Loucy (cell line): ENCODE data around the gene NTN1.

Experiments used
- H2AFZ ChIP-seq: fragments of 200-600 bp; sonication (generic); 2 replicates; pipeline ENCODE4 v1.6.0; 2016; ENCODE audit warnings: antibody characterized with exemption, mild to moderate bottlenecking, low read length, moderate library complexity
- H3F3A ChIP-seq: fragments of 200-600 bp; 2 replicates; pipeline ENCODE4 v1.6.0; 2016; ENCODE audit warnings: antibody characterized with exemption, low read depth, mild to moderate bottlenecking
- H3K27me3 ChIP-seq: fragments of 200-600 bp; sonication (generic); 2 replicates; pipeline ENCODE4 v1.6.1; 2014; ENCODE audit warnings: low read length, mild to moderate bottlenecking; ENCODE audit not compliant: insufficient read depth, poor library complexity, severe bottlenecking
- H3K36me3 ChIP-seq: fragments of 200-600 bp; sonication (generic); 2 replicates; pipeline ENCODE4 v1.6.1; 2016; ENCODE audit warnings: low read length; ENCODE audit not compliant: insufficient read depth
- H3K4me1 ChIP-seq: fragments of 200-600 bp; sonication (generic); 2 replicates; pipeline ENCODE4 v1.5.1; 2014; ENCODE audit warnings: low read length, mild to moderate bottlenecking; ENCODE audit not compliant: insufficient read depth, poor library complexity, severe bottlenecking
- H3K4me2 ChIP-seq: fragments of 200-600 bp; sonication (generic); 2 replicates; pipeline ENCODE4 v1.6.0; 2014; ENCODE audit warnings: antibody characterized with exemption, low read length, low read depth, mild to moderate bottlenecking; ENCODE audit not compliant: poor library complexity, severe bottlenecking
- H3K4me3 ChIP-seq: fragments of 200-600 bp; sonication (generic); 2 replicates; pipeline ENCODE4 v1.5.1; 2014; ENCODE audit warnings: low read length, mild to moderate bottlenecking, mixed read lengths; ENCODE audit not compliant: poor library complexity, severe bottlenecking
- H3K79me2 ChIP-seq: fragments of 200-600 bp; sonication (generic); 2 replicates; pipeline ENCODE4 v1.6.1; 2014; ENCODE audit warnings: low read length; ENCODE audit not compliant: insufficient read depth
- H3K9ac ChIP-seq: fragments of 200-600 bp; sonication (generic); 2 replicates; pipeline ENCODE4 v1.6.0; 2014; ENCODE audit warnings: mild to moderate bottlenecking, low read depth, low read length, moderate library complexity; ENCODE audit not compliant: poor library complexity, severe bottlenecking
- H3K9me2 ChIP-seq: fragments of 200-600 bp; sonication (generic); replicated peaks from 2 replicates; pipeline ENCODE4 v1.6.1; 2016; ENCODE audit warnings: low read depth, low read length, mixed read lengths
- H3K9me3 ChIP-seq: fragments of 200-600 bp; sonication (generic); 2 replicates; pipeline ENCODE4 v1.6.1; 2014; ENCODE audit warnings: mild to moderate bottlenecking, antibody characterized with exemption, low read length, low read depth; ENCODE audit not compliant: insufficient read depth
- H4K20me1 ChIP-seq: fragments of 200-600 bp; sonication (generic); 2 replicates; pipeline ENCODE4 v1.6.0; 2014; ENCODE audit warnings: antibody characterized with exemption, low read length, mild to moderate bottlenecking; ENCODE audit not compliant: insufficient read depth, poor library complexity, severe bottlenecking
- CTCF ChIP-seq: fragments of 200-600 bp; sonication (generic); conservative IDR thresholded peaks from 2 replicates; pipeline ENCODE4 v1.5.1; 2014; ENCODE audit warnings: mild to moderate bottlenecking, antibody characterized with exemption, low read length
- EZH2phosphoT487 ChIP-seq: fragments of 200-600 bp; IDR thresholded peaks from 2 replicates; pipeline ENCODE4 v1.6.1; 2018; ENCODE audit warnings: antibody characterized with exemption, mild to moderate bottlenecking, moderate library complexity, borderline replicate concordance

Gene NTN1

GRCh38 chr17:9174779-9175574 is 153.7 kb downstream of the NTN1 start:
- no peaks in the 10 kb centered on the region for H3F3A ChIP-seq
- no peak overlapping the region for H3K9ac ChIP-seq
- no peaks in the 10 kb centered on the region for H3K79me2 ChIP-seq
- H3K36me3 ChIP-seq: no peaks in the 10 kb centered on the region
- no peak overlapping the region for H3K4me3 ChIP-seq
- no peaks in the 10 kb centered on the region for H3K4me1 ChIP-seq
- no peak overlapping the region for H3K4me2 ChIP-seq
- TF ChIP-seq CTCF (no peak), EZH2phosphoT487 (no peak)
- no peaks in the 10 kb centered on the region for H3K9me3 ChIP-seq
- no peak overlapping the region for H2AFZ ChIP-seq
- H3K9me2 ChIP-seq: no peaks in the 10 kb centered on the region
- no peaks in the 10 kb centered on the region for H4K20me1 ChIP-seq
- H3K27me3 ChIP-seq: no peaks in the 10 kb centered on the region

- no peak overlapping the region for H3K9ac ChIP-seq
- no peaks in the 10 kb centered on the region for H3K9me2 ChIP-seq
- H3K9me3 ChIP-seq: no peaks in the 10 kb centered on the region
- no peaks in the 10 kb centered on the region for H3K36me3 ChIP-seq
- no peaks in the 10 kb centered on the region for H3K27me3 ChIP-seq
- no peaks in the 10 kb centered on the region for H3K4me1 ChIP-seq
- TF ChIP-seq EZH2phosphoT487: no peak
- no peak for TF ChIP-seq CTCF
- H2AFZ ChIP-seq: no peak overlapping the region
- H3F3A ChIP-seq: no peaks in the 10 kb centered on the region
- H3K4me3 ChIP-seq: no peak overlapping the region
- H3K4me2 ChIP-seq: no peak overlapping the region
- no peaks in the 10 kb centered on the region for H3K79me2 ChIP-seq
- H4K20me1 ChIP-seq: no peaks in the 10 kb centered on the region
Observed at GRCh38 chr17:9175700-9176467, 154.6 kb downstream of the NTN1 start.

GRCh38 chr17:9177212-9177611 is 155.9 kb downstream of the NTN1 start:
- H2AFZ ChIP-seq: no peak overlapping the region
- no peaks in the 10 kb centered on the region for H3K79me2 ChIP-seq
- no peak overlapping the region for H3K4me2 ChIP-seq
- no peaks in the 10 kb centered on the region for H3K9me3 ChIP-seq
- no peaks in the 10 kb centered on the region for H3F3A ChIP-seq
- peaks cover 7% of the 10 kb centered on the region for H3K27me3 ChIP-seq
- no peak overlapping the region for H3K4me3 ChIP-seq
- H3K4me1 ChIP-seq: no peaks in the 10 kb centered on the region
- H3K9me2 ChIP-seq: no peaks in the 10 kb centered on the region
- H4K20me1 ChIP-seq: no peaks in the 10 kb centered on the region
- H3K36me3 ChIP-seq: no peaks in the 10 kb centered on the region
- TF ChIP-seq CTCF (no peak), EZH2phosphoT487 (no peak)
- no peak overlapping the region for H3K9ac ChIP-seq
